DMS53 treated with DMSO at 0.1 percent for 48 hours (cell line): Measurements from ENCODE around the gene PRDM2.

Experiments
- DNase-seq: peaks from one replicate; lab custom pipeline; 2025; ENCODE audit not compliant: unreplicated experiment; lab: John Stamatoyannopoulos, UW

Gene PRDM2

GRCh38 chr1:13762642-13763041 lies 62.7 kb downstream of the PRDM2 start:
- DNase-seq = no peak

DNA sequence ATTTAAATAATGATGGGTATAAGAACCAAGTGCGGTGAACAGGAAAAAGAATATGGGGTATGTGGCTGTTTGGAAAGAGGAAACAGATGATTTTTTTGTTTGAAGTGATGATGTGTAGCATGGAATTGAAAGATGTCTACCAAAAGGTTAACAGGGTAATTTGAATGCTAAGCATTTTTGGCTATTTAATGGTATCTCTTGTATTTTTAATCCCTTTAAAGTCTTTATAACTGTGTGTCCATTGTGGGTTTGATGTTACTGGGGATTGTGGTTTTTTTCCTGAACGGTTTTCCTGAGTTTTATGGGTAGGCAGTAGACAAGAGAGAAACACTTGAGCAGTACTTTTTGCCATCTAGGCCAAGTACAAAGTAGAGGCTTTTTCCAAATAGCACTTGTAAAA lies 63.2 kb downstream of the PRDM2 start:
- DNase-seq = no peak

DNA sequence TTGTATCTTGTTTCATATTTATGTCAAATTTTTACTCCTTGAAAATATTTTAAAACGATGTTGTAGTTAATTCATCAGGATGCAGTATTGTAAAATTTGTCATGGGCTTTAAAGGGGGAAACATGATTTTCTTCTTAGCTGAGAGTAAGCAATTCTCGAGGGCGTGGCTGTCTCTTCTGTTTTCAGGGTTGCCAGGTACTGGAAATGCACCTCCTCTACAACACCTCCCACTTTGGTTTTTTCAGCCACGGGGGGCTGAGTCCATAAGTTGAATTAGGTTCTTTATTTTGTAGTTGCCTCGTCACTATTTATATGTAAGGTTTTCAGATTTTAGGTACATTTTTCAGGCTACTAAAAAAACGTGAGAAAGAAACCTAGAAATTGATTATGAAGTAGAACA lies 64.0 kb downstream of the PRDM2 start:
- DNase-seq = no peak

- no peak for DNase-seq
Measured at GRCh38 chr1:13764588-13765332, 64.8 kb downstream of the PRDM2 start.

GRCh38 chr1:13766592-13767564 lies 66.9 kb downstream of the PRDM2 start:
- DNase-seq = no peak

- no peak for DNase-seq
Measured at GRCh38 chr1:13769212-13769611, 69.2 kb downstream of the PRDM2 start.

DNA sequence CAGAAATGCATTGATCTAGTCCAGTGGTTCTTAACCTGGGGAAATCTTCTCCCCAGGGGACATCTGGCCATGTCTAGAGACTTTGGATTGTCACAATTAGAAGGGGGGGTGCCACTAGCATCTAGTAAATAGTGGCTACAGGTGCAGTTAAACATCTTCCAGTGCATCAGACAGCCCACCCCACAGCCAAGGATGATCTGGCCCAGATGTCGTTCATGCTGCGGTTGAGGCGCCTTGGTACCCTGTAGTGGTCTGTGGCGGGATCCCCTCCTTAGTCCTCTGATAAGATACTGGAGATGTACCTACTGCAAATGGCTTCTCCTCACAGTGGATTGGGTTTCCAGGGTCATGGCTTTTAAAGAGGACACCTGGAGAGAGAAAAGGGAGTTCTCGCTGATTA lies 69.8 kb downstream of the PRDM2 start:
- DNase-seq = no peak

- DNase-seq = no peak
Measured at GRCh38 chr1:13770743-13771142, 70.8 kb downstream of the PRDM2 start.

DNA sequence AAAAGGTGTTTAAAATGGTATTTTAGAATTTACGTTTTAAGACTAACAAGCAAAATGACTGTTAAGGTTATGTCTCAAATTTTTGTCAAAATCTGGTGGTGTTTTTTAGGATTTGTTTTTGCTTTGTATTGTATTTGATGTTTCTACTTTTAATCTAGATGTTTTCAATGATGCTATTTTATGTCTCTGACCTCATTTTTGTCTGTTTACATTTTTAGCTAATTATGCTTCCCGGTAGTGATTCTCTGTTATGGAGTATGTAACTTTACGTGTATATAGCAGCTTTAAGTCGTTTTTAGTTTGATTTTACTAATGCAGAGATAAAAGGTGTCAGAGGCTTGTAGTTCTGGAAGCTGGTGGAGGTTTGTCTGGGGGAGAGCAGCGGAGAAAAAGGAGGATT lies 71.8 kb downstream of the PRDM2 start:
- DNase-seq = no peak

DNA sequence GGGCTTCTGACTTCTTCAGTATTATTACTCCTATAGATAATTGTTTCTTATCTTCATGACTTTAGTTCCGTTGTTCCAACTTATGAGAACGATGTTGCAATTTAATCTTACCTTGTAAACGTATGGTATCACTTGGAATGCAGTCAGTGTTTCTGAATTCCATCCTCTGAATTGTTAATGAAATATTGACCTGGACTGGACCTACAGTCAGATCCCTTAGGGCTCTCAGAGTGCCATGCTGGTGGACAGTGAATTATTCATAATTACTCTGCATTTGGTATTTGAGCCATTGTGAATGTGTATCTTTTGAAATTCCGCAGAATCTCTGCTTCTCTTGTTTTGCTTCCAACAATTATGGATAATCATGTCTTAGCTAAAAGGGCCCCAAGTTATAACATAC lies 72.3 kb downstream of the PRDM2 start:
- no peak for DNase-seq

DNA sequence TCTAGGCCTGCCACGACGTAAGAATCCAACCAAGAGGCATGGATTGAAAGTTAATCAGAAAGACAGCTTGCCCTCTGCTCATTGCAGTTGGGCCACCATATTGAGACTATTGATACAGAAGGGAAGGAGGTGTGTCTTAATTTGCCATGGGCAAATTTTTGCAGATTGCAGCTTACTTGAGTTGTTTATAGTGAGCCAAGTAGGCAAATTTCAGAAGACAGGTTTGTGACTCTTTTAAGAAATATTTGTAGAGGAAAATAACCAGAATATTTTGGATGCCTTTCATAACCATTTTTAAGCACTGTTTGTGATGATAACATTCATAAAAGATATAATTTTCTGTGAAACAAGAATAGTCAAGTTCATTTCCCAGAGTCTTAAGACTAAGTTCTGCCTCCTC lies 74.1 kb downstream of the PRDM2 start:
- no peak for DNase-seq

DNA sequence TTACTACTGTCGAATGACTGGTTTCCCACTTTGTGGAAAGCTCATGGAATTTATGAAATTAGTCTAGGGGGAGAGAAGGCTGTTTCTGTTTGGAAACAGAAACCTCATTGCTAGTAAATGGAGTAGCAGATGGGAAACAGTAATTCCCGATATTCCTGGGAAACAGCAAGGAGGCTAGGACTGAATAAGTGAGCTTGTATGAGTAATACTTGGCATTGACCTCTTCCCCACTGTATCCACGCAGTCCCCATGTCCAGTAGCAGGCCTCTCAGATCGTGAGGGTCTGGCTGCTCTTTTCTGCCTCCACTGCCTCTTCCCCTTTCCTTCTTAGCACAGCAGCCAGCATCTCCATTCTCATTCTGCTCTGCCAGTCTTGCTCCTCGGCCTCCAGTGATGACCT lies 75.5 kb downstream of the PRDM2 start:
- DNase-seq = no peak

DNA sequence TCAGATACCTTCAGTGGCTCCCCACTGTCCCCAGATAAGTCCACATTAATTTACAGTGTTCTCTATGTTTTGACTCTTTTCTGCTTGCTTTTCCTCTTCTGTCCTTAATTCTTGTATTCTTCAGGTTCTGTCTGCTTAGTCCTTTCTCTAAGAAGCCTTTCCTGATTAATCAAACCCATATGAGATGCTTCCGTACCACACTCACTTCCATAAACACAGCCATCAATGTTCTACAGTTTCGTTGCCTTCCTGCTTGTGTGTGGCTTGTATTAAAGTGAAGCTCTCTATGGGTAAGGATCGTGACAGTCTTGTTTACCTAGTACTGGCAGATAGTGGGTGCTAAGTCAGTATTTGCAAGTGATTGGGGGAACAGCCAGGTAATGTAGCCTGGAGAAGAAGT lies 75.9 kb downstream of the PRDM2 start:
- no peak for DNase-seq

DNA sequence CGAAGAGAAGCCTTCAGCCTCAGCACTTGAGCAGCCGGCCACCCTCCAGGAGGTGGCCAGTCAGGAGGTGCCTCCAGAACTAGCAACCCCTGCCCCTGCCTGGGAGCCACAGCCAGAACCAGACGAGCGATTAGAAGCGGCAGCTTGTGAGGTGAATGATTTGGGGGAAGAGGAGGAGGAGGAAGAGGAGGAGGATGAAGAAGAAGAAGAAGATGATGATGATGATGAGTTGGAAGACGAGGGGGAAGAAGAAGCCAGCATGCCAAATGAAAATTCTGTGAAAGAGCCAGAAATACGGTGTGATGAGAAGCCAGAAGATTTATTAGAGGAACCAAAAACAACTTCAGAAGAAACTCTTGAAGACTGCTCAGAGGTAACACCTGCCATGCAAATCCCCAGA lies 78.4 kb downstream of the PRDM2 start:
- DNase-seq = no peak

- no peak for DNase-seq
Measured at GRCh38 chr1:13779930-13780329, 79.9 kb downstream of the PRDM2 start.

DNA sequence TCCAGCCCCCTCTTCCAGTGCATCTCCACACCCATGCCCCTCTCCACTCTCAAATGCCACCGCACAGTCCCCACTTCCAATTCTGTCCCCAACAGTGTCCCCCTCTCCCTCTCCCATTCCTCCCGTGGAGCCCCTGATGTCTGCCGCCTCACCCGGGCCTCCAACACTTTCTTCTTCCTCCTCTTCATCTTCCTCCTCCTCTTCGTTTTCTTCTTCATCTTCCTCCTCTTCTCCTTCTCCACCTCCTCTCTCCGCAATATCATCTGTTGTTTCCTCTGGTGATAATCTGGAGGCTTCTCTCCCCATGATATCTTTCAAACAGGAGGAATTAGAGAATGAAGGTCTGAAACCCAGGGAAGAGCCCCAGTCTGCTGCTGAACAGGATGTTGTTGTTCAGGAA lies 80.8 kb downstream of the PRDM2 start:
- DNase-seq = no peak

GRCh38 chr1:13781228-13781627 lies 81.2 kb downstream of the PRDM2 start:
- DNase-seq = no peak

DNA sequence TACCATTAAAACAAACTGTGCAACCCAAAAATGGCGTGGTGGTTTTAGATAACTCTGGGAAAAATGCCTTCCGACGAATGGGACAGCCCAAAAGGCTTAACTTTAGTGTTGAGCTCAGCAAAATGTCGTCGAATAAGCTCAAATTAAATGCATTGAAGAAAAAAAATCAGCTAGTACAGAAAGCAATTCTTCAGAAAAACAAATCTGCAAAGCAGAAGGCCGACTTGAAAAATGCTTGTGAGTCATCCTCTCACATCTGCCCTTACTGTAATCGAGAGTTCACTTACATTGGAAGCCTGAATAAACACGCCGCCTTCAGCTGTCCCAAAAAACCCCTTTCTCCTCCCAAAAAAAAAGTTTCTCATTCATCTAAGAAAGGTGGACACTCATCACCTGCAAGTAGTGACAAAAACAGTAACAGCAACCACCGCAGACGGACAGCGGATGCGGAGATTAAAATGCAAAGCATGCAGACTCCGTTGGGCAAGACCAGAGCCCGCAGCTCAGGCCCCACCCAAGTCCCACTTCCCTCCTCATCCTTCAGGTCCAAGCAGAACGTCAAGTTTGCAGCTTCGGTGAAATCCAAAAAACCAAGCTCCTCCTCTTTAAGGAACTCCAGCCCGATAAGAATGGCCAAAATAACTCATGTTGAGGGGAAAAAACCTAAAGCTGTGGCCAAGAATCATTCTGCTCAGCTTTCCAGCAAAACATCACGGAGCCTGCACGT lies 82.1 kb downstream of the PRDM2 start:
- DNase-seq = no peak

- no peak for DNase-seq
Measured at GRCh38 chr1:13782634-13783360, 82.8 kb downstream of the PRDM2 start.

- DNase-seq = no peak
Measured at GRCh38 chr1:13783551-13783950, 83.6 kb downstream of the PRDM2 start.

DNA sequence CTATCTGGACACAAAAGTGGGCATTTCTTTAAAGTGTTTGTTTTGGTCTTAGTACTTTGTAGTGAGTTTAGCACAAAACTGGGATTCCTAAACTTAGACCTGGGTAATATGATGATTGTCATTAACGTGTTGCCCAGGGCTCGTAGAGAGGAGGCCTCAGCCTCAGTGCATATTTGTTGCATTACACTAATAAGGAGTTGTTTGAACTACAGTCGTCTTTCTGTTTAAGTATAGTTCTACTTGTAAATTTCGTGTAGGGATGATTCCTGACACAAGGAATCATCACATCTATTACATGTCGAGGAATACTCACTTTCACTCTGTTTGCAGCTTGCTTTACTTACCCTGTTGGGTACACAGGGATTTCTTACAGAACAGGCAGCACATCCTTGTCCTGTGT lies 85.0 kb downstream of the PRDM2 start:
- DNase-seq = no peak
